Measurements from ENCODE around the gene ALMS1. TPM values are rescaled to one million over a fixed set of nuclear protein-coding genes. Genes with fewer than 3 reads are reported as not detected.
"Not testable (repeated sequence)": the region's sequence is repeated elsewhere in the genome, so short reads cannot be mapped to it uniquely, and the experiment has no call there.

The ALMS1 gene
- total and polyA plus RNA-seq, 2 of the 4 experiments (the other 2 are of a cell fraction) = 20.8 to 52.8 TPM

- H3K4me3 ChIP-seq (ENCODE audit: insufficient read depth, low read depth, low read length); H3K9ac ChIP-seq (ENCODE audit: low read depth, low read length); H3K23ac ChIP-seq (ENCODE audit: low read depth, low read length); BruUV-seq (replicated peaks); H4K91ac ChIP-seq (ENCODE audit: insufficient read depth, low read depth, low read length); in situ Hi-C loops (cut with MboI; ENCODE audit: low sequenced_read_pairs); H3K36me3 ChIP-seq (ENCODE audit: control insufficient read depth, insufficient read depth, low read length); H2BK20ac ChIP-seq (ENCODE audit: low read depth, low read length); H3K18ac ChIP-seq (ENCODE audit: low read depth, low read length); H4K20me1 ChIP-seq (ENCODE audit: insufficient read depth, low read length); H3K9me3 ChIP-seq (ENCODE audit: control insufficient read depth, insufficient read depth, low read length); intact Hi-C loops (cut with micrococcal nuclease); H2BK5ac ChIP-seq (ENCODE audit: low read depth, low read length, poor library complexity, severe bottlenecking); H3K56ac ChIP-seq (ENCODE audit: extremely low read depth, insufficient read depth, low read length); H4K8ac ChIP-seq (ENCODE audit: low read depth in 2 of 2, low read length in 2 of 2); ATAC-seq (ENCODE audit: low read depth); H2AK9ac ChIP-seq (replicated peaks; ENCODE audit: low read depth, low read length, poor library complexity); H2BK120ac ChIP-seq (ENCODE audit: low read depth, low read length); H2BK15ac ChIP-seq (ENCODE audit: low read depth, low read length); H3K4me2 ChIP-seq (ENCODE audit: low read depth, low read length); DNase-seq; POLR2A ChIA-PET (ENCODE audit: unreplicated experiment); H3K9me1 ChIP-seq (ENCODE audit: insufficient read depth, low read length); H4K5ac ChIP-seq (ENCODE audit: low read depth, low read length); H3K27me3 ChIP-seq (ENCODE audit: control insufficient read depth, insufficient read depth, low read length); H3K14ac ChIP-seq (replicated peaks; ENCODE audit: low read depth, low read length); dilution Hi-C loops (cut with HindIII; ENCODE audit: low sequenced_read_pairs, unreplicated experiment); CTCF ChIA-PET; H3K27ac ChIP-seq (ENCODE audit: insufficient read depth, low read length); H3K4ac ChIP-seq (ENCODE audit: low read depth, low read length); H2AK5ac ChIP-seq (ENCODE audit: low read depth, low read length); H3K4me1 ChIP-seq (ENCODE audit: control insufficient read depth, insufficient read depth, low read length); H3K79me1 ChIP-seq (ENCODE audit: low read depth in 1 of 2, low read length in 2 of 2); H2AFZ ChIP-seq (replicated peaks; ENCODE audit: low read length, poor library complexity): not testable (repeated sequence)
- WGBS, 2 experiments (ENCODE audit: extremely low coverage in 2 of 2, insufficient read length in 1 of 2) = no CpG with 5 or more reads among the region's 1 CpG
Measured at GRCh38 chr2:73483874-73484273, 98.2 kb downstream of the ALMS1 start.

Measured in IMR-90 (cell line).